GM15510 (cell line): ENCODE measurements around the gene GAREM1.

Experiments
- POLR2A ChIP-seq: IDR thresholded peaks from 3 replicates; pipeline ENCODE4 v1.6.1; 2011; ENCODE audit warnings: borderline replicate concordance; ENCODE audit not compliant: insufficient read length; ENCODE audit errors: extremely low read depth

The GAREM1 gene

GRCh38 chr18:32219431-32220018 is 251.2 kb downstream of the GAREM1 start:
- TF ChIP-seq POLR2A = no peak

- TF ChIP-seq POLR2A = no peak
Observed at GRCh38 chr18:32216390-32216789, 254.3 kb downstream of the GAREM1 start.

GRCh38 chr18:32213693-32214092 is 257.0 kb downstream of the GAREM1 start:
- TF ChIP-seq POLR2A = no peak
